ENCODE data around the gene C3orf20.

Gene C3orf20

DNA sequence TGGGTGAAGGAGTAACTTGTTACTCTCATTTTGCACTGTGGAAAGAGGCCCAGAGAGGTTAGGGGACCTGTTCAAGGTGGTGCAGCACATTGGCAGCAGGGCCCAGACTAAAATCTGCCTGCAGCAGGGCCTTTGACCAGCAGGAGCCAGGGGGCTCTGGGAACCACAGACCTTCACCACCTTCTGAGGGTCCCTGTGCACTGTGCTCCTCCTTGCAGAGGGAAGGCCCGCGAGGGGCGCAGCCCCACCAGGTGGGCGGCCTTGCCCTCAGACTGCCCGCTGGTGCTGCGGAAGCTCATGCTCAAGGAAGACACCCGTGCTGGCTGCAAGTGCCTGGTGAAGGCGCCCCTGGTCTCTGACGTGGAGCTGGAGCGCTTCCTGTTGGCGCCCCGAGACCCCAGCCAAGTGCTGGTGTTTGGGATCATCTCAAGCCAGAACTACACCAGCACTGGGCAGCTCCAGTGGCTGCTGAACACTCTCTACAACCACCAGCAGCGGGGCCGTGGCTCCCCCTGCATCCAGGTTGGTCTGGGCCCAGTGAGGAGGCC, 82.3 kb downstream of the C3orf20 start:
- no peak for DNase-seq (ENCODE audit: low read depth, low spot score)

DNA sequence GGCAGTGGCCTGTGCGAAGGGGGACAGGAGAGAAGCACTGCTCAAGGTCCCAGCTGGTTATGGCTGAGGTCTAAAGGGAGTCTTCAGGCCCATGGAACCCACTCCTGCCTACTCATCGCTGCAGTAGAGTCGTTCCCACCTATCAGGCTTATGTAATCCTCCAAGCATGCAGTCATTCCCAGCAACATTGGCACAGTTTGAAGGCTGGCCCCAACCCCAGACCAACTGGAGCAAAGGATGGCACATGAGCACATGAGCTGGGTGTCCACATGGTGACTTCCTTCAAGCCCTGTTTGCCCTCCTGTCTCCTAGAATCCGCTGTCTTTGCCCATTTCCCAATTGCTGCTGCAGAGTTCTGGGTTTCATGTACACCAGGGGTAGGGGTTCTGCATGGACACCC, 83.4 kb downstream of the C3orf20 start:
- DNase-seq (ENCODE audit: low read depth, low spot score): no peak

DNA sequence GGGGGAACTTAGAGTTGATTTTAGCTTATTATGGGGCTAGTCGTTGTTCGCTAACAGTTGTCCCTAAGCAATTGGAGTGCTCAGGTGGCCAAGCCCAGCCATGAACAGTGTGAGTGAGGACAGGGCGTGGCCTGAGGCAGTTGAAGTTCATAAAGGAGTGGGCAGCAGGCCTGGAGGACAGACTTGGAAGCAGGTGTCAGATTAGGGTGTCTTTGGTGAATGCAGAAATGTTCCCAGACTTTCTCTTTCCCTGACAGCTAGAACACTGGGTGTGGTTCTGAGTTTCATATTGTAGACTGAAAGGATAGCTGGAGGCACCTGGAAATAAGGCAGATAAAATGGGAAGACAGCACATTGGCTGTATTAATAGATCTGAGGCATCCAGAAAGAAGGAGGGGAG, 84.0 kb downstream of the C3orf20 start:
- no peak for DNase-seq (ENCODE audit: low read depth, low spot score)

DNA sequence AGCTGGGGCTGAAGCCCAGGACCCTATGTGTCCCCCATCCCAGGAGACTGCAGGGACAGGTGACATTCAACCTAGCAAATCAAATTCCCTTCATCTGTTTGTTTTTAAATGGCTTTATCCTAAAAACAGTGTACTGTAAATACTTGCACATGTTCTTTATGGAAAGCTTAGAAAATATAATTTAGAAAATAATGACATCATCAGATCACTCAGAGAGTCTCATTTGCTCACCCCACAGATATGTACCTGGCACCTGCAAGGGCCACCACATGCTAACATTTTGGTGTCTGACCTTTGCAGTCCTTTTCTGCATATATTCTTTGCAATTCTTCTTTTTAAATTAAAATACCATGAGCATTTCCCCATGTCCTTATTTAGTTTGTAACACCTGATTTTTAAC, 85.2 kb downstream of the C3orf20 start:
- DNase-seq (ENCODE audit: low read depth, low spot score): no peak

DNA sequence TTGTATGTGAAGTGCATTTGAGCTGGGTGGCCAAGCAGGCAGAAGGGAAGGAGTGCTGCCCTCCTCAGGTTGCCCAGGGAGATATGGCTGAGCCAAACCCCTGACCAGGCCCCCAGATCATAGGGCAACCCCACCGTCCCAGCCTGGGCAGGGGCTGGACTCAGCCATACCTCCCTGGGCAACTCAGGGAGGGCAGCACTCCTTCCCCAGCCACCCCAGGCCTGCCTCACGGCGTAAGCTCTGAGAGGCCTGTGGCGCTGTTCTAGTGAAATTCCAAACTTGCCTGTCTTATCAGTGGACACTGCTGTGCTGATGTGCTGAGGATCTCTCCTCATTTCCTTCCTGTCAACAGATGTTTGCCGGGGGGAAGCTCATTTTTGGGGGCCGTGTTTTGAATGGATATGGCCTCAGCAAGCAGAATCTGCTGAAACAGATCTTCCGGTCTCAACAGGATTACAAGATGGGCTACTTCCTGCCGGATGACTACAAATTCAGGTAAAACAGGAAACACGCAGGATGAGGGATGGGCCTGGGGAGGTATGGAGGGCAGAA, 86.3 kb downstream of the C3orf20 start:
- DNase-seq (ENCODE audit: low read depth, low spot score): no peak

DNA sequence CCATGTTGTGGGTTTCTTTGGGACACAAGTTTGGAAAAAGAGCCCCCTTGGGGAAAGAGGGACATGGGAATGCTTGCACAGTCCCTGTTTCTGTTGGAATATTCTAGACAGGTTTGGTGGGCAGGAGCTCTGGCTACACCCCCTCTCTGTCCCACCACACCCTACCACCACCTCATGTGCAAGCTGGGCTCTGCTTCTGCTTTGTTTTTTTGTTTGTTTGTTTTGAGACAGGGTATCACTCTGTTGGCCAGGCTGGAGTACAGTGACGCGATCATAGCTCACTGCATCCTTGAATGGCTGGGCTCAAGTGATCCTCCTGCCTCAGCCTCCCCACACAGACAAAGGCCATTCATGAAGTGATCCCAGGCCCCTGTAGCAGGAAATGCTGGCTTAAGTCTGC, 86.9 kb downstream of the C3orf20 start:
- DNase-seq (ENCODE audit: low read depth, low spot score): no peak

DNA sequence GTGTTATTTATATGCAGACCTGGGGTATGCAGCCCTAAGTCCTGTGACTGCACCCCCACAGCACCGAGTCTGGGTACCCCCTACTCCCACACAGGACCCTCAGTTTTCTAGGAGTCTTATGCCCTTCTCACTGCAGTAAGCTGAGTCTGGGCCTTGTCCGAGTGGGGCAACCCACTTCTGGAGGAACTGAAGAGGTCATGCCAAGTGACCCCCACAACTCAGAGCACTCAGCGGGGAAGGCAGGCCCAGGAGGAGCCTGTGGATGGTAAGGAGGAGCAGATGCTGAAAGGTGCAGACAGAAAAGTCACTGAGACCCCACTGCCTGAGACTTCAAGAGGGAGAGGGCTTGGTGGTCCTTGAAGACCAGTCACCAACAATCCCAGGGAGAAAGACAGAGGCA, 87.8 kb downstream of the C3orf20 start:
- no peak for DNase-seq (ENCODE audit: low read depth, low spot score)

DNA sequence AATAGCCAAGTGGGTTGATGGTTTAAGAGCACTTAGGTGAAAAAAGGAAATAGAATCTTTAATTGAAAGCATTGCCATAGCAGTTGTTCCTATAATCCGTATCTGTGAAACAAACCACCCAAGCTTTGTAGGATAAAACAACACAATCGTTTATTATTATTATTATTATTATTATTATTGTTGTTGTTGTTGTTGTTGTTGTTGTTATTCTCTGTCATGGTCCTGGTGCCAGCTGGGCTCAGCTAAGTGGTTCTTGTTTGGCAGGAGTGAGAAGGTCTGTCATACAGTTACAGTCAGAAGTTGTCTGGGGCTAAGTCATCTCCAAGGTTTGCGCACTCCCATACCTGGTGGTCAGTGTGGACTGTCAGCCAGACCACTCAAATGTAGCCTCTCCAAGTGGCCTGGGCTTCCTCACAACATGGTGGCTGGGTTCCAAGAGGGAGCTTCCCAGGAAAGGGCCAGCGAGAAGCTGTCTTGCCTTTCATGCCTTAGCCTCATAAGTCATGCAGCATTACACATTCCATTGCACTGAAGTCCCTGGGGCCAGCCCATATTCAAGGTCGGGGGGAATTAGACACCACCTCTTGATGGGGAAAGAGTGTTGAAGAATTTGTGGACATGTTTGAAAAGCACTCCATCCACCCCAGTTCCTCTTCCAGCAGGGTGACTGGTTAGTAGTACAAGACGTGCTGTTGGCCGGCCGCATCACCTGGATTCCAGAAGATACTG, 89.6 kb downstream of the C3orf20 start:
- no peak for DNase-seq (ENCODE audit: low read depth, low spot score)

DNA sequence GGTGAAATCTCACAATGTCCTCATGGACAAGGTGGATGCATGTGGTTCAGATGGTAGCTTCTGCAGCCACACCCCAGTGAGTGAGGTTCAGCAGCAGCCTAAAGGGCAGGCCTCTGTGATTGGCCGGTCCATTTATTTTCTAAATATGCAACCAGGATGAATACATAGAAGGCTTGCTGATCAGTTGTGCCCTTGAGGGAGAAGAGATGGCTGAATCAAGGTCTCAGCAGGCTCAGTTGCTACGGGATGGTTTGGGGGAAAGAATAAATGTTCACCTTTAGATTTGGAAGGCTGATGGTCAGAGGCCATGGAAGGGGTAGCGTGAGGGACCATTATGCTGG, 90.1 kb downstream of the C3orf20 start:
- no peak for DNase-seq (ENCODE audit: low read depth, low spot score)

DNA sequence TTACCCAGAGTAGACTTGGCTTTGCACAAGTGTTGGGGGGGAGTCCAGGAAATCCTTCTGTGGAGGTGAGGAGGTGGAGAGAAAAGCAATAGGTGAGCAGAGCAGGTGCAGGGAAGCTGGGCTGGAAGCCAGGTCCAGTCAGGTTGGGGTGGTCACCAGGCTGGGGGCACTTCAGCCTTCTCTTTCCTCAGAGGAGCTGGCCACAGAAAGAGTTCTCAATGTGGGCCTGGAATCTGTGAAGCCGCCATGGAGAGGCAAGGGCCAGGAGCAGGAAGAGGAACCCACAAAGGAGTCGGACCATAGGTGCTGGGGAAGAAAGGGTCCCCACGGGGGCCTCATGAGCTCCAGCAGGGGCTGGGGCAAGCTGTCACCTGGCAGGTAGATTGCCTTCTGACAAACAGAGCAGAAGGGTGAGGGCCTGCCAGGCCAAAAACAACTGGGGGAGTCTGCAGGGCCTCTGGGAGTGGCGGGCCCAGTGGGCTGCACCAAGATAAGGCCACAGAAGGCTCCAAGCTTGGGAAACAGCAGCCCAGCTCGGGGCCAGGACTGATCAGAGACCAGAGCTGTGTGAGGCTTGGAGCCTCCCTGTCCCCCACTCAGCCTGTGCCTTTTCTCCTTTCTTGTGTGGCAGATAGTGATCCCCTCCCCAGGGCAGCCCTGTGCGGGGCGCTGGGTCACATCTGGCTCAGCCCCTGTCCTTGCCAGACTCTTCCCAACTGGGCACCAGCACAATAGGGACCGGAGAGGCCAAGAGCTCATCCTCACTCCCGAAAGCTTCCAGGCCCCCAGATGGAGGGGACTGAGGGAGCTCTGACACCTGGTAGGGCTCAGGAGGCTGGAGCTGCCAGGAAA, 90.9 kb downstream of the C3orf20 start:
- DNase-seq (ENCODE audit: low read depth, low spot score): no peak

DNA sequence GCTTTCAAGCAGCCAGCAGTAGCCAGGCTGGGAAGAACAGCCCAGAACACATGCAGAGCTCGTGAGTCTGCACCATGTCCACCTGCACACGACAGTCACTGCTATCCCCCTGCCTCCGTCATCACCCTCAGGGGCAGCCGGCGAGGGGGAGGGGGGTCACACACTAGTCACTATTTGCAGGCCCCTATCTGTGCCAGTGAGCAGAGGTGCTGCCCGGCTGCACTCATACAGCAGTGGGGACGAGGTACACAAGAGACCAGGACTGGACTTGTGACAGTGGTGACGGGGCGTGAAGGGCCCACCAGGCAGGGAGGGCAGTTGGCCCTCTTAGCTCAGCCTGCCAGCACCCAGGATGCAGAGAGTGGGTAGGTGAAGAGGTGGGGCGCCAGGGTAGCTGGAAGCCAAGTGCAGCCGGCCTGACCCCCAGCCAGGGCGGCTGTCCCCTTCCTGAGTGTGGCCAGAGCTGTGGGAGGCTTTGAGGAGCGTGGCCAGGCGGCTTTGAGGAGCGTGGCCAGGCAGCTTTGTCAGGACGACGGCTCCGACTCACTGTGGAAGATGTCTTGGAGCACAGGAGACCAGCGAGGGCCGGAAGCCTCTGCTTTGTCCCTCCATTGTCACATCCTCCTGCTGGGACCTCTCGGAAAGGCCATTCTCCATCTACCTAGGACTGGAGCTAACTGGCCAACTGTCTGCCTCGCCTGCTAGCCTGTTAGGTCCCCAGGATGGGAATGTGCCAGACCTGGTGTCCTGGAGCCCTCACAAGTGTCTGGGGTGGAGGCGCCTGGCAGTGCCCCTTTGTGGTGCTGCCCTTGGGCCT, 91.7 kb downstream of the C3orf20 start:
- no peak for DNase-seq (ENCODE audit: low read depth, low spot score)

DNA sequence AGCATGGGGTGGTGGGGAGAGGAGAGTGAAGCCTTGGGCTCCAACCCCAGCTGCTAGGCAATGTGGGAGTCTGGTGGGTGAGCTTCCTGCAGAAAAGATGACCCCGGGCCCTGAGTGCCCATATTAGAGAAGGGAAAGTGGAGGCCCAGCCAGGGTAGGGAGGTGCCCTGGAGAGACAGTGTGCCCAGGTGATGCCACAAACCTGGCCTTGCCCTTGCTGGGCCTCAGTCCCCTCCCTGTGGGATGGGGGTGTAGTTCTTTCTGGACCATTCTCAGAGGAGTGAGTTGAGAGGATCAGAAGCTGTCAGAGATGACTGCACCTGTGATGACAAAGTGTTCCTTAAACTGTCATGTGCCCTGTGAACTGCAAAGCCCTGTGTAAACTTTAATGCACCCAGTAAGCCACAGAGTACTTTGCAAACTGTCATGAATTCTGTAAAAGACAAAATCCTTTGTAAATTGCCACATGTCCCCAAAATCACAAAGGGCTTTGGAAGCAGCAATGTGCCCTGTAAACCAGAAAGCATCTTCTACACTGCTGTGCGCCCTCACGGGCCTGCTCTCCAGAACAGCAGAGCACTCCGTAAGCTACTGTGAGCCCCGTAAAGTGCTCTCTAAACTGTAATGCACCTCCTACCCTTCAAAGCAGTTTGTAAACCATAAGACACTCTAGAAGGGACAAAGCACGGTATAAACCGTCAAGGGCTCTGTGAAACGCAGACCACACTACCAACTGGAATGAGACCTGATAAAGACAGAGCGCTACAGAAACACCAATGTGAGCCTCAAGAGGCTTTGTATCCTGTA, 92.5 kb downstream of the C3orf20 start:
- no peak for DNase-seq (ENCODE audit: low read depth, low spot score)

DNA sequence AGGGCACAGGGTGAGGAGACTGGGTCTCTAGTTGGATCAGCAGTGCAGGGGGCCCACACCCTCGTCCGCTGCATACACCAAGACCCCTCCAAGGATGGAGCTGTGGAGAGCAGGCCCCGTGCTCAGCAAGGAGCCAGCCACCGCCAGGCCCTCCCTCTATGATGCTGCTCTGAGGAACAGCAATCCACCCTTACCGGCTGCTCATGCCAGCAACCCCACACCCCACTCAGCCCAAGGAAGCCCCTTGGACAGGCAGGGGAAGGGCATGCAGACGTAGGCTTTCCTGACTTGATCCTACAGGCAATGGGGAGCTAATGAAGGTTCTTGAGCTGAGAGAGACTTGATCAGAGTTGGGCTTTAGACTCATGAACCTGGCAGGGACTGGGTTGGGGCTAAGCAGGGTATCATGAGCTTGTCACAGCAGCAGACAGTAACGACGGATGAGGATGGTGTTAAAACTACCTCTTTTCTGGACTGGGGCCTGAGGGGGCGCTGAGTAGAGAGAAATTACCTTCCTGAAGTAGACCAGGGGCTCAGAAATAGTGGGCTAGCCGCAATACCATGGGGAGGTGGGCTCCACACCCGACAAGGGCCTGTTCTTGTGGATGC, 93.3 kb downstream of the C3orf20 start:
- DNase-seq (ENCODE audit: low read depth, low spot score): no peak

DNA sequence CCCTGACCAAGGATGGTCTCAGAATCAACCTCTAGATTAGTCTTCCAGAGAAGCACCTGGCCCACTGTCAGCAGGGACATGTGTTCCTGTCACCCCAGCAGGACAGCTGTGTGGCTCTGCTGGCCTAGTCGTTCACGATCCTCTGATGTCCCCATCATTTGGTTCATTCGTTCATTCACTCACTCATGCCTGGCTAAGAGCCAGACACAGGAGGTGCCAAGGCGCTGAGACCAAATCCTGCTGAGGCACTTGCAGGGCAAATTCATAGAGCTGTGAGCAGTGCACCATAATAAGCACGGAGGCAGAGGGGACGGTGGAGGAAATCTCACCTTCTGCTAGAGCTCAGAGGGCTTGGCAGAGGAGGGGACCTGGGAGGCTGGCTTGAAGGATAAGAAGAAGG, 93.9 kb downstream of the C3orf20 start:
- no peak for DNase-seq (ENCODE audit: low read depth, low spot score)

DNA sequence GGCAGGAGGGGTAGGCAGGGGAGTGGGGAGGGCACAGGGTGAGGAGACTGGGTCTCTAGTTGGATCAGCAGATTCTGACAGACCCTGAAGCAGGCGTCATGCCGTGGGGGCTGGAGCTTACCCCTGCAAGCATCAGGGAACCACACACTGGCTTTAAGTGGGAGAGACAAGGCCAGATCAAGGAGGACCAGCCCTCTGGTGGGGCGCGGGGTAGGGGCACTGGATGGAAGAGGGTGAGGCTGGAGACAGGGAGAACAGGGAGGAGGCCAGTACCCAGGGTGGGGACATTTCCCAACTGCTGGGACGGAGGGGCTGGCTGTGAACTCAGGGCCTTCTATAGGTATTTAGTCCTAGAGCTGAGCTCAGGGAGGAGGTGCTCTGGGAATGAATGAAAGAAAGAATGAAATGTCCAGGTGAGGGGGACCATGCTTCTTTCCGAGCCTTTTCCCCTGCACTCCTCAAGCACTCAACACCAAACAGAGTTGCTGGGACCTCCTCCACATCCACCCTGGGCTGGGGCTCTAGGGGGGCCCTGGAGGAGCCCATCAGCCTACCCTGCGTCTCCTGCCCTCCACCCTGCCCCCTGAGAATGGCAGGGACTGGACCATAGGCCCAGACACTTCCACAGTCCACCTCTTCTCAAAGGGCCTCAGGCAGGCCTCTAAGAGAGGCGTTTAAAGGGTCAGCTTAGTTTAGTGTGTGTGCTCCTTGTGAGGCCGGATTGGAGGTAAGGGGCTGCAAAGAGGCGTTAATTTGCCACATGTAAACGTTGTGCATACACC, 94.8 kb downstream of the C3orf20 start:
- DNase-seq (ENCODE audit: low read depth, low spot score): no peak

DNA sequence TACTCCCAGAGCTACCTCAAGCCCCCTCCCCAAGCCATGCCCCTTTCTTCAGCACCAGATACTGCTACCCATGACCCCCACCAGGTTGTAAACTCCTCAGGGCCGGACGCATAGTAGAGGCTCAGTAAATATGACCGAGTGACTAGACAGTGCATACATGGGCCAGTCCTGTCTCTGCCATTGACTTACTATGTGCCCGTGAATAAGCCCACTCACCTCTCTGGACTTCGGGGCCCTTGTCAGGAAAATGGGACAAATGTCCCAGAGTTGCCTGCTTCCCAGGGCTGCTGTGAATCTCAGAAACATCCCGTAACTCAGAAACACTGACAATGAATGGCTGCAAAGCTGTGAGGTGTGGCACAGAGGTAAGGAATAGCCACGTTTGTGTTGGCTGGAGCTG, 95.7 kb downstream of the C3orf20 start:
- no peak for DNase-seq (ENCODE audit: low read depth, low spot score)

DNA sequence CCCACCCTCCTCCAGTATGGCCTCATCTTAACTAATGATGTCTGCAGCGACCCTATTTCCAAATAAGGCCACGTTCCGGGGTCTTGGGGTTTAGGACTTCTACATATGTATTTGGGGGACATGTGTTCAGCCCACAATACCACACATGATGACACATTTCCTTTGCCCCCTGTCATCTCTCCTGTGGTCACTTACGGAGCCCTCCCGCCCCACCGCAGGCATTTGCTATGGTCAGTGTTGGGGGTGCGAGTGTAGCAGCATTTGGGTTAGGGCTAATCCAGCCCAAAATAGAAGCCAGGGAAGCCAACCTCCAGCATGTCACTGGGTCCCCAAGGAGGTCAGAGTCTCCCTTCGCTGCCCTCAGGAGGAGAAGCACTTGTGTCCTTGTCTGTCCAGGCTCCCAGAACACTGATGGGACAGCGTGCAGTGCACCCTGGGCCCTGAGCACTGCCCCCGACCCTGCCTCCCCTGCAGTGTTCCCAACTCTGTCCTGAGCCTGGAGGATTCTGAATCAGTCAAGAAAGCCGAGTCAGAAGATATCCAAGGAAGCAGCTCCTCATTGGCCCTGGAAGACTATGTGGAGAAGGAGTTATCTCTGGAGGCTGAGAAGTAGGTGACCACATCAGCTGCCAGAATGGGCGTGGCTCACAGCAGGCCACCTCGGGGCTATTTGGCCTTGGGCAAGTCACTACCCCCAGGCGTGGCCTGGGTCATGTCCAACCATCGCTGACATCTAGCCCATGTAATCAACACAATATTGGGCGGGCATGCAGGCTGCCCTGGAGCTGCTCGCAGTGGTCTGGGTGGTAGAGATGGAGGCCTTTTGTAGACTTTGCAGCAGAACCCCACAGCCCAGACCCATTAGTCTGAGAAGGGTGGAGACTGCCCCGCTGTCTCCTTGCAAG, 96.9 kb downstream of the C3orf20 start:
- DNase-seq (ENCODE audit: low read depth, low spot score): no peak

DNA sequence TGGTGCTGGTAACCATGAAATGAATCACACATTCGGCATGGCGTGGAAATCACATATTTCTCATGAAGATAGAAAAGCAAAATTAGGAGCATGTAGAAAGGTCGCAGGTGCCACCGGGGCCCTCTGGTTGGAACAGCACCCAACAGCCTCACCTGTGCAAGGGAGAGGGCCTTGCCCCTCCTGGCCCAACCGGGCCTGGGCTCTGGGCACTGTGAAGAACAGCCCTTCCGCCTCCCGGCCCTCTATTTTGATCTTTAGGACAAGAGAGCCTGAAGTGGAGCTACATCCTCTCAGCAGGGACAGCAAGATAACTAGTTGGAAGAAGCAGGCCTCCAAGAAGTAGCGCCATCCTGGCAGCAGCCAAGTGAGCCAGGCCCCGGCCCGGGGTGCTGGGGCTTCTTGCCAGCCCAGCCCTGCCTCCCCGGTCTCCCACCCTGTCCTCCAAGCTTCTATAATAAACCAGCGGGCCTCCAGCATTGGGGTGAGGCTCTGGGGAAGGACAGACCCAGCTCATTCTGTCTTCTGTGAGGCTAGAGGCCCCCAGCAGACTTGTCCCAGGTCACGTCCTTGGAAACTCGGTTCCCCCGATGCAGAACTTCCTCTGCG, 97.7 kb downstream of the C3orf20 start:
- DNase-seq (ENCODE audit: low read depth, low spot score): no peak
